GM19328 (cell line): Measurements from ENCODE around the gene MYMX.
"Not testable (repeated sequence)": the region's sequence is repeated elsewhere in the genome, so short reads cannot be mapped to it uniquely, and the experiment has no call there.

ENCODE experiments used
- ATAC-seq: cut with Tn5 transposase; IDR thresholded peaks from one replicate; pipeline ENCODE4 v1.9.1; 2021; ENCODE audit warnings: mild to moderate bottlenecking, moderate library complexity; ENCODE audit not compliant: unreplicated experiment

The MYMX gene

GRCh38 chr6:44216677-44217331 is at the start of gene MYMX:
Gene MYMX, plus strand, starts transcription at chr6:44216926. Its CDS starts 546 bp downstream, at chr6:44217472.
- no peak for ATAC-seq

- ATAC-seq, result no peak
Measured at GRCh38 chr6:44167567-44167966, 49.2 kb upstream of the MYMX start.

GRCh38 chr6:44169154-44169553 is 47.6 kb upstream of the MYMX start:
- no peak for ATAC-seq

- ATAC-seq, result no peak
Measured at GRCh38 chr6:44169886-44170570, 46.7 kb upstream of the MYMX start.

- ATAC-seq, result no peak
Measured at GRCh38 chr6:44171899-44172546, 44.7 kb upstream of the MYMX start.

- no peak for ATAC-seq
Measured at GRCh38 chr6:44172731-44173500, 43.8 kb upstream of the MYMX start.

- no peak for ATAC-seq
Measured at GRCh38 chr6:44176130-44176761, 40.5 kb upstream of the MYMX start.

- ATAC-seq, result no peak
Measured at GRCh38 chr6:44176762-44177509, 39.8 kb upstream of the MYMX start.

GRCh38 chr6:44177691-44178423 is 38.9 kb upstream of the MYMX start:
- ATAC-seq, result no peak

GRCh38 chr6:44178424-44179071 is 38.2 kb upstream of the MYMX start:
- ATAC-seq, result no peak

GRCh38 chr6:44179072-44179536 is 37.6 kb upstream of the MYMX start:
- no peak for ATAC-seq

GRCh38 chr6:44179648-44180047 is 37.1 kb upstream of the MYMX start:
- no peak for ATAC-seq

GRCh38 chr6:44180406-44180805 is 36.3 kb upstream of the MYMX start:
- no peak for ATAC-seq

GRCh38 chr6:44180886-44181285 is 35.8 kb upstream of the MYMX start:
- ATAC-seq, result no peak

GRCh38 chr6:44181784-44182183 is 34.9 kb upstream of the MYMX start:
- ATAC-seq, result not testable (repeated sequence)

- ATAC-seq, result no peak
Measured at GRCh38 chr6:44182911-44183390, 33.8 kb upstream of the MYMX start.

GRCh38 chr6:44183783-44184182 is 32.9 kb upstream of the MYMX start:
- ATAC-seq, result no peak

- not testable (repeated sequence) for ATAC-seq
Measured at GRCh38 chr6:44185356-44185755, 31.4 kb upstream of the MYMX start.
